Bronchial epithelial cell (primary cell): ENCODE results near the gene ALPP. TPM values are rescaled to one million over a fixed set of nuclear protein-coding genes. Genes with fewer than 3 reads are reported as not detected.

ENCODE experiments used
- DNase-seq: peaks from one replicate; pipeline ENCODE4 v3.0.0-alpha.2; 2010; ENCODE audit warnings: low read depth
- FAIRE-seq: peaks from 2 replicates; lab custom pipeline; 2011; peaks lifted over from hg19 to GRCh38; lab: Jason Lieb, UNC
- H3K27me3 ChIP-seq: 2 replicates; pipeline ENCODE4 v1.5.1; 2011; ENCODE audit warnings: low read length; ENCODE audit not compliant: control insufficient read depth, insufficient read depth
- H3K36me3 ChIP-seq: 2 replicates; pipeline ENCODE4 v1.5.1; 2011; ENCODE audit warnings: low read length; ENCODE audit not compliant: control insufficient read depth, insufficient read depth
- H3K4me3 ChIP-seq: 2 replicates; pipeline ENCODE4 v1.5.1; 2011; ENCODE audit warnings: mild to moderate bottlenecking, low read depth, low read length, control low read depth
- CTCF ChIP-seq: IDR thresholded peaks from 2 replicates; pipeline ENCODE4 v1.5.1; 2011; ENCODE audit warnings: mild to moderate bottlenecking, moderate library complexity, low read length, control low read depth, inconsistent platforms; ENCODE audit not compliant: insufficient read depth, severe bottlenecking
- total RNA-seq: library from RNA; depleted of rRNA; stranded (reverse); fragments of >200 nt; gene quantifications from 2 replicates; pipeline ENCODE4 v1.2.1, GENCODE V29; 2014

Gene ALPP
- total RNA-seq, 1 donor from 2014 or later, result not detected

DNA sequence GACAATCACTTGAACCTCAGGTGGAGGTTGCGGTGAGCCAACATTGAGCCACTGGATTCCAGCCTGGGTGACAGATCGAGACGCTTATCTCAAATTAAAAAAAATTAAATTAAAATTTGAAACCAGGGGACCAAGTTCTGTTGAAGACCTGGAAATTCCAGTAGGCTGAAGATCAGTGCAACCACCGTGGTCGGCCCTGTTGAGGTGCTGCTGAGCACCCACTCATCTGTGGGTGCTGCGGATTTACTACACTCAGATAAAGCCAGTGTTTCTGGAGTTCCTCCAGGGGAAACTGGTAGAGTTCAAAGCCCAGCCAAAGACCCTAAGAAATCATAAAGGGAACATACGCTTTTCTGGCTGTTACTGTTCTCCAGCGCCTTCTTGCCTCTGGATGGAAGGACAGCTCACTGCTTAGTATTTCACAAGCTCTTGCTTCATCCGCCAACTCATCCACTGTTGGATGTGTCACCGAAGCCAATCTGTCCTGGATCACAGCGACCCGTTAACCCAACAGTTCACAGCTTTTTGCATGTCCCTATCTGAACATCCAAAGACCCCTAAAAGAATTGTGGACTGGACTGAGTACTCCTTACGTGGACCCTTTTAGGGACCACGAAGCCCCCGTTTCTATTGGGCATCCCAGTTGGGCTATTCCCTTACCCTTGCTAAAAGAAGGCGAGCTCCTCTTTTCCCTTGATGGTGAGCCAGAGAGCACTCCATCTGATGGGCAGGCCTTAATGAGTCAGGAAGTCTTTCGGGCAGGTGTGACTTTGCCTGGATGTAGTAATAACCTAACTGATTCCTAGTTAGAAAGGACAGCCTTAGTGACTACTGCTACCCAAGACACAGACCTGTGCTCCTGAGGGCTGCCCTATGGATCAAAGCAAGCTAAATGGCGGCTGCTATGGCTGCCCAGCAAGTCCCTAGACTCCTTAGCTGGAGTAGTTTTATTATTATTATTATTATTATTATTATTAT, 6.0 kb upstream of the ALPP start:
- no peak overlapping the region for H3K4me3 ChIP-seq
- FAIRE-seq (no peak), DNase-seq (peak; percentile 30)
- no peak for TF ChIP-seq CTCF
- no peaks in the 10 kb centered on the region for H3K27me3 ChIP-seq
- H3K36me3 ChIP-seq, result no peaks in the 10 kb centered on the region

DNA sequence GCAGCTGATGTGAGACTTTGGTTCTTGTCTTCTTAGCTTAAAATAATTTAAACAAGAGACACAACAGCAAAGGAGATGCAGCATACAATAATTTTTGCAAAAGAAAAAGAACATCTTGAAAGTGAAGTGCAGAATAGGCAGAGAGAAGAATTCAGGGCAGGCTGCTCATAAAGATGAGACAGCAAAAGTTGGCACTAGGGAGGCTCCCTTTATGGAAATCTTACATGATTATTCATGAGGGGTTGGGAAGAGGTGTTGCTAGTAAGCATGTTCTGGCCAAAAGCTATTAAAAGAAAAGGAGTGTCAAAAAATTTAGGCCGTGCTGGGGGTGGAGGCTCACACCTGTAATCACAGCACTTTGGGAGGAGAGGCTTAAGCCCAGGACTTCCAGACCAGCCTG, 4.2 kb upstream of the ALPP start:
- FAIRE-seq (no peak), DNase-seq (no peak)
- Histone ChIP-seq H3K36me3 (no peaks in the 10 kb centered on the region), H3K4me3 (no peak overlapping the region), H3K27me3 (no peaks in the 10 kb centered on the region)
- TF ChIP-seq CTCF, result no peak

DNA sequence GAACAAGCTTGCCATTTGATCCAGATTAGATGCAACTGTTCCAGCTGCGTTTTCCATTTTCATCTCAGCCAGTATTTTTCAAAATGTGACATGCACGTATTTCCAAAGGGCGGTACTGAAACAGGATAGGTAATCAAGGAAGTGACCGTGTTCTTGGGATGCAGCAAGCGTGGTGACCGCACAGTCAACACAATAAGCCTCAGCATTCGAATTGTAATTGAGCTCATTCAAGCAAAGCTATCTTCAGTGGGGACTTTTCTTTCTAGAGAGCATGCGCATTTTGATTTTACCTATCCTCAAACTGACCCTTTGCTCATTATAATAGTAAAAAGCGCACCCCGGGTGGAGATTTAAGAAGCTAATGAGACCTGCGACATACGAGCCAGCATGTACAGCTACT, 3.4 kb upstream of the ALPP start:
- Histone ChIP-seq H3K27me3 (no peaks in the 10 kb centered on the region), H3K4me3 (no peak overlapping the region), H3K36me3 (no peaks in the 10 kb centered on the region)
- TF ChIP-seq CTCF, result no peak
- DNase-seq (no peak), FAIRE-seq (no peak)

DNA sequence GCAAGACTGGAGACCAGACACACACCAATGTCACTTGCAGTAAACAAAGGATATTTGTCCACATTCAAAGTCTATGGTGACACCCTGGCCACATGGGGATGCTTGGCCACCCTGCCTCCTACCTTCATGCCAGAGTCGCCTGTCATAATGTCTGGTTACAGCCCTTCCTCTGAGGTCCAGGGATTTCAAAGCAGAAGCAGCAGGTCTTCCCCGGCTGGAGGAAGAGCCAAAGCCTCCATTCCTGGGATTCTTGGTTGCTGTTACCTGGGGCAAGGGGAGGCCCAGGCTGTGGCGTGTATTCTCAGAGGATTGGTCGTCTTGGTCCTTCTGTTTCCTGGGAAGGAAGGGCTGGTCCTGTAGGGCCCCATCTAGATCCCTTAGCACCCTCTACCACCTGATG, 2.3 kb upstream of the ALPP start:
- FAIRE-seq, result no peak
- no peaks in the 10 kb centered on the region for H3K36me3 ChIP-seq
- H3K27me3 ChIP-seq, result no peaks in the 10 kb centered on the region
- no peak for TF ChIP-seq CTCF
- H3K4me3 ChIP-seq, result no peak overlapping the region
- DNase-seq, result no peak

DNA sequence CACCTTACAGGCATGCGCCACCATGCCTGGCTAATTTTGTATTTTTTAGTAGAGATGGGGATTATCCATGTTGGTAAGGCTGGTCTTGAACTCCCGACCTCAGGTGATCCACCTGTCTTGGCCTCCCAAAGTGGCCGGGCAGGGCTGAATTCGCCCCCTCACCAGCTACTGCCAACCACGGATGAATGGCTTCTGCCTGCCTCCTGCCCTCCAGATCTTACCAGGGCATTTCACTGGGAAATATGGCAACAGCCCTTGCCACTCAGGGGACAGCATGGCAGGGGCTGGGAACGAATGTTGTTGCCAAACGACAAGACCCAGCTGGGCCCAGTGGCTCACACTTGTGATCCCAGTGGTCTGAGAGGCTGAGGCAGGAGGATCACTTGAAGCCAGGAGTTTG, 1.8 kb upstream of the ALPP start:
- Histone ChIP-seq H3K4me3 (no peak overlapping the region), H3K36me3 (no peaks in the 10 kb centered on the region), H3K27me3 (no peaks in the 10 kb centered on the region)
- no peak for DNase-seq
- TF ChIP-seq CTCF, result no peak
- no peak for FAIRE-seq
